ENCODE data around the gene ATG16L1.

The ATG16L1 gene

GRCh38 chr2:233281553-233281952 is 30.1 kb downstream of the ATG16L1 start:
- H3K4me1 ChIP-seq (ENCODE audit: insufficient read depth, low read length), result no peaks in the 10 kb centered on the region
- no peaks in the 10 kb centered on the region for H3K27me3 ChIP-seq (ENCODE audit: insufficient read depth, low read length)
- H3K4me3 ChIP-seq (ENCODE audit: low read length), result no peak overlapping the region
- no peaks in the 10 kb centered on the region for H3K9me3 ChIP-seq (ENCODE audit: insufficient read depth, low read depth, low read length)
- H3K36me3 ChIP-seq (ENCODE audit: insufficient read depth, low read depth, low read length), result peaks cover 93% of the 10 kb centered on the region
- no peak overlapping the region for H3K27ac ChIP-seq (ENCODE audit: low read length)
- H3K9ac ChIP-seq (ENCODE audit: low read depth, low read length), result no peak overlapping the region

GRCh38 chr2:233281992-233282603 is 30.6 kb downstream of the ATG16L1 start:
- H3K9me3 ChIP-seq (ENCODE audit: insufficient read depth, low read depth, low read length), result no peaks in the 10 kb centered on the region
- no peak overlapping the region for H3K9ac ChIP-seq (ENCODE audit: low read depth, low read length)
- no peaks in the 10 kb centered on the region for H3K27me3 ChIP-seq (ENCODE audit: insufficient read depth, low read length)
- H3K27ac ChIP-seq (ENCODE audit: low read length), result no peak overlapping the region
- H3K4me3 ChIP-seq (ENCODE audit: low read length), result no peak overlapping the region
- no peaks in the 10 kb centered on the region for H3K4me1 ChIP-seq (ENCODE audit: insufficient read depth, low read length)
- peaks cover 92% of the 10 kb centered on the region for H3K36me3 ChIP-seq (ENCODE audit: insufficient read depth, low read depth, low read length)

- H3K36me3 ChIP-seq (ENCODE audit: insufficient read depth, low read depth, low read length), result peaks cover 90% of the 10 kb centered on the region
- H3K27ac ChIP-seq (ENCODE audit: low read length), result no peak overlapping the region
These were observed 34.4 kb downstream of the ATG16L1 start for GRCh38 chr2:233285921-233286320.

GRCh38 chr2:233287871-233288270 is 36.4 kb downstream of the ATG16L1 start:
- Histone ChIP-seq H3K27me3 (ENCODE audit: insufficient read depth, low read length) (no peaks in the 10 kb centered on the region), H3K4me3 (ENCODE audit: low read length) (no peak overlapping the region), H3K9ac (ENCODE audit: low read depth, low read length) (no peak overlapping the region), H3K9me3 (ENCODE audit: insufficient read depth, low read depth, low read length) (no peaks in the 10 kb centered on the region), H3K36me3 (ENCODE audit: insufficient read depth, low read depth, low read length) (peaks cover 90% of the 10 kb centered on the region), H3K4me1 (ENCODE audit: insufficient read depth, low read length) (no peaks in the 10 kb centered on the region), H3K27ac (ENCODE audit: low read length) (no peak overlapping the region)

More at GRCh38 chr2:233285921-233286320, 34.4 kb downstream of the ATG16L1 start:
- Histone ChIP-seq H3K9me3 (ENCODE audit: insufficient read depth, low read depth, low read length) (no peaks in the 10 kb centered on the region), H3K4me1 (ENCODE audit: insufficient read depth, low read length) (no peaks in the 10 kb centered on the region), H3K9ac (ENCODE audit: low read depth, low read length) (no peak overlapping the region), H3K27me3 (ENCODE audit: insufficient read depth, low read length) (no peaks in the 10 kb centered on the region), H3K4me3 (ENCODE audit: low read length) (no peak overlapping the region)

- Histone ChIP-seq H3K36me3 (ENCODE audit: insufficient read depth, low read depth, low read length) (peaks cover 91% of the 10 kb centered on the region), H3K9ac (ENCODE audit: low read depth, low read length) (no peak overlapping the region), H3K4me3 (ENCODE audit: low read length) (no peak overlapping the region), H3K4me1 (ENCODE audit: insufficient read depth, low read length) (no peaks in the 10 kb centered on the region), H3K9me3 (ENCODE audit: insufficient read depth, low read depth, low read length) (no peaks in the 10 kb centered on the region), H3K27ac (ENCODE audit: low read length) (no peak overlapping the region), H3K27me3 (ENCODE audit: insufficient read depth, low read length) (no peaks in the 10 kb centered on the region)
These were observed 37.2 kb downstream of the ATG16L1 start for GRCh38 chr2:233288663-233289062.

- H3K27me3 ChIP-seq (ENCODE audit: insufficient read depth, low read length), result no peaks in the 10 kb centered on the region
- peaks cover 96% of the 10 kb centered on the region for H3K36me3 ChIP-seq (ENCODE audit: insufficient read depth, low read depth, low read length)
- H3K4me1 ChIP-seq (ENCODE audit: insufficient read depth, low read length), result no peaks in the 10 kb centered on the region
- no peaks in the 10 kb centered on the region for H3K9me3 ChIP-seq (ENCODE audit: insufficient read depth, low read depth, low read length)
- H3K27ac ChIP-seq (ENCODE audit: low read length), result no peak overlapping the region
- H3K9ac ChIP-seq (ENCODE audit: low read depth, low read length), result no peak overlapping the region
- H3K4me3 ChIP-seq (ENCODE audit: low read length), result no peak overlapping the region
These were observed 38.2 kb downstream of the ATG16L1 start for GRCh38 chr2:233289648-233290047.

GRCh38 chr2:233290051-233290845 is 38.8 kb downstream of the ATG16L1 start:
- Histone ChIP-seq H3K4me1 (ENCODE audit: insufficient read depth, low read length) (no peaks in the 10 kb centered on the region), H3K36me3 (ENCODE audit: insufficient read depth, low read depth, low read length) (peaks cover 96% of the 10 kb centered on the region)

GRCh38 chr2:233295891-233296290 is 44.4 kb downstream of the ATG16L1 start:
- H3K4me3 ChIP-seq (ENCODE audit: low read length), result no peak overlapping the region
- H3K27ac ChIP-seq (ENCODE audit: low read length), result no peak overlapping the region
- peaks cover 55% of the 10 kb centered on the region for H3K36me3 ChIP-seq (ENCODE audit: insufficient read depth, low read depth, low read length)
- H3K9ac ChIP-seq (ENCODE audit: low read depth, low read length), result no peak overlapping the region
- H3K9me3 ChIP-seq (ENCODE audit: insufficient read depth, low read depth, low read length), result no peaks in the 10 kb centered on the region
- H3K4me1 ChIP-seq (ENCODE audit: insufficient read depth, low read length), result no peaks in the 10 kb centered on the region; the same call in 1 of the 2 replicates
- no peaks in the 10 kb centered on the region for H3K27me3 ChIP-seq (ENCODE audit: insufficient read depth, low read length)

More at GRCh38 chr2:233290051-233290845, 38.8 kb downstream of the ATG16L1 start:
- Histone ChIP-seq H3K4me3 (ENCODE audit: low read length) (no peak overlapping the region), H3K9ac (ENCODE audit: low read depth, low read length) (no peak overlapping the region), H3K9me3 (ENCODE audit: insufficient read depth, low read depth, low read length) (no peaks in the 10 kb centered on the region), H3K27me3 (ENCODE audit: insufficient read depth, low read length) (no peaks in the 10 kb centered on the region), H3K27ac (ENCODE audit: low read length) (no peak overlapping the region)

- Histone ChIP-seq H3K9ac (ENCODE audit: low read depth, low read length) (no peak overlapping the region), H3K4me1 (ENCODE audit: insufficient read depth, low read length) (no peaks in the 10 kb centered on the region; the same call in 1 of the 2 replicates), H3K27me3 (ENCODE audit: insufficient read depth, low read length) (no peaks in the 10 kb centered on the region), H3K4me3 (ENCODE audit: low read length) (no peak overlapping the region), H3K36me3 (ENCODE audit: insufficient read depth, low read depth, low read length) (peaks cover 43% of the 10 kb centered on the region), H3K9me3 (ENCODE audit: insufficient read depth, low read depth, low read length) (no peaks in the 10 kb centered on the region), H3K27ac (ENCODE audit: low read length) (no peak overlapping the region)
These were observed 45.6 kb downstream of the ATG16L1 start for GRCh38 chr2:233297076-233297475.

GRCh38 chr2:233300401-233300800 is 48.9 kb downstream of the ATG16L1 start:
- Histone ChIP-seq H3K27me3 (ENCODE audit: insufficient read depth, low read length) (no peaks in the 10 kb centered on the region), H3K9me3 (ENCODE audit: insufficient read depth, low read depth, low read length) (no peaks in the 10 kb centered on the region), H3K4me3 (ENCODE audit: low read length) (no peak overlapping the region), H3K36me3 (ENCODE audit: insufficient read depth, low read depth, low read length) (peaks cover 10% of the 10 kb centered on the region), H3K4me1 (ENCODE audit: insufficient read depth, low read length) (no peaks in the 10 kb centered on the region; the same call in 1 of the 2 replicates), H3K9ac (ENCODE audit: low read depth, low read length) (no peak overlapping the region), H3K27ac (ENCODE audit: low read length) (no peak overlapping the region)

- H3K27ac ChIP-seq (ENCODE audit: low read length), result no peak overlapping the region
- no peaks in the 10 kb centered on the region for H3K27me3 ChIP-seq (ENCODE audit: insufficient read depth, low read length)
- no peak overlapping the region for H3K9ac ChIP-seq (ENCODE audit: low read depth, low read length)
- no peaks in the 10 kb centered on the region; the same call in 1 of the 2 replicates for H3K4me1 ChIP-seq (ENCODE audit: insufficient read depth, low read length)
- H3K9me3 ChIP-seq (ENCODE audit: insufficient read depth, low read depth, low read length), result no peaks in the 10 kb centered on the region
- H3K4me3 ChIP-seq (ENCODE audit: low read length), result no peak overlapping the region
- H3K36me3 ChIP-seq (ENCODE audit: insufficient read depth, low read depth, low read length), result peaks cover 2% of the 10 kb centered on the region; the same call in 1 of the 2 replicates
These were observed 49.8 kb downstream of the ATG16L1 start for GRCh38 chr2:233301248-233301647.

GRCh38 chr2:233301811-233302210 is 50.3 kb downstream of the ATG16L1 start:
- Histone ChIP-seq H3K27ac (ENCODE audit: low read length) (no peak overlapping the region), H3K9me3 (ENCODE audit: insufficient read depth, low read depth, low read length) (no peaks in the 10 kb centered on the region), H3K9ac (ENCODE audit: low read depth, low read length) (no peak overlapping the region), H3K4me1 (ENCODE audit: insufficient read depth, low read length) (no peaks in the 10 kb centered on the region; the same call in 1 of the 2 replicates), H3K27me3 (ENCODE audit: insufficient read depth, low read length) (no peaks in the 10 kb centered on the region), H3K36me3 (ENCODE audit: insufficient read depth, low read depth, low read length) (no peaks in the 10 kb centered on the region), H3K4me3 (ENCODE audit: low read length) (no peak overlapping the region)
